Myometrial cell (primary cell): ENCODE data around the gene UVRAG. TPM values are rescaled to one million over a fixed set of nuclear protein-coding genes. Genes with fewer than 3 reads are reported as not detected.

Experiments
- total RNA-seq: library from RNA; depleted of rRNA; stranded (reverse); fragments of >200 nt; gene quantifications from 2 replicates; pipeline ENCODE4 v1.2.3, GENCODE V29; 2015

The UVRAG gene
- 9.8 and 13.1 TPM in 2 replicates for total RNA-seq

GRCh38 chr11:75814677-75815344 lies at the start of gene UVRAG:
Gene UVRAG (plus strand): TSS chr11:75815210. CDS start chr11:75815408, 198 bp downstream.

GRCh38 chr11:75768112-75768908 lies 46.7 kb upstream of the UVRAG start, which contains the start of gene DGAT2:
Gene DGAT2 (plus strand): TSS chr11:75768778. CDS start chr11:75768992, 214 bp downstream.

Other genes starting within 250 kb of the UVRAG start
- gene MAP6, start 146.2 kb upstream of the UVRAG start, total RNA-seq, result 0.29 and 0.89 TPM in 2 replicates
- not detected in 2 replicates for gene MOGAT2, start 97.4 kb upstream of the UVRAG start, total RNA-seq
- gene DGAT2, start 46.4 kb upstream of the UVRAG start, total RNA-seq, result 0.29 and 0.53 TPM in 2 replicates